MM.1S (cell line): ENCODE data around the gene TPI1.

Experiments
- EZH2 ChIP-seq: fragments of 300-600 bp; sonication (generic); optimal IDR thresholded peaks from 2 replicates; pipeline ENCODE3; 2017; ENCODE audit warnings: low read depth, mild to moderate bottlenecking, antibody characterized with exemption, low read length, mixed read lengths
- TF ChIP-seq, protein P1 (sequence below): fragments of 300-600 bp; sonication (generic); IDR thresholded peaks from 2 replicates; pipeline ENCODE4 v1.5.1; 2016; ENCODE audit warnings: antibody characterized with exemption, low read length, mixed read lengths

DNA sequence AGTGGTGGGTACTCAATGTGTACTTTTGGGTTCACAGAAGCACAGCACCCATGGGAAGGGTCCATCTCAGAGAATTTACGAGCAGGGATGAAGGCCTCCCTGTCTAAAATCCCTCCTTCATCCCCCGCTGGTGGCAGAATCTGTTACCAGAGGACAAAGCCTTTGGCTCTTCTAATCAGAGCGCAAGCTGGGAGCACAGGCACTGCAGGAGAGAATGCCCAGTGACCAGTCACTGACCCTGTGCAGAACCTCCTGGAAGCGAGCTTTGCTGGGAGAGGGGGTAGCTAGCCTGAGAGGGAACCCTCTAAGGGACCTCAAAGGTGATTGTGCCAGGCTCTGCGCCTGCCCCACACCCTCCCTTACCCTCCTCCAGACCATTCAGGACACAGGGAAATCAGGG is 47.2 kb upstream of the TPI1 start:
- TF ChIP-seq, protein P1, sequence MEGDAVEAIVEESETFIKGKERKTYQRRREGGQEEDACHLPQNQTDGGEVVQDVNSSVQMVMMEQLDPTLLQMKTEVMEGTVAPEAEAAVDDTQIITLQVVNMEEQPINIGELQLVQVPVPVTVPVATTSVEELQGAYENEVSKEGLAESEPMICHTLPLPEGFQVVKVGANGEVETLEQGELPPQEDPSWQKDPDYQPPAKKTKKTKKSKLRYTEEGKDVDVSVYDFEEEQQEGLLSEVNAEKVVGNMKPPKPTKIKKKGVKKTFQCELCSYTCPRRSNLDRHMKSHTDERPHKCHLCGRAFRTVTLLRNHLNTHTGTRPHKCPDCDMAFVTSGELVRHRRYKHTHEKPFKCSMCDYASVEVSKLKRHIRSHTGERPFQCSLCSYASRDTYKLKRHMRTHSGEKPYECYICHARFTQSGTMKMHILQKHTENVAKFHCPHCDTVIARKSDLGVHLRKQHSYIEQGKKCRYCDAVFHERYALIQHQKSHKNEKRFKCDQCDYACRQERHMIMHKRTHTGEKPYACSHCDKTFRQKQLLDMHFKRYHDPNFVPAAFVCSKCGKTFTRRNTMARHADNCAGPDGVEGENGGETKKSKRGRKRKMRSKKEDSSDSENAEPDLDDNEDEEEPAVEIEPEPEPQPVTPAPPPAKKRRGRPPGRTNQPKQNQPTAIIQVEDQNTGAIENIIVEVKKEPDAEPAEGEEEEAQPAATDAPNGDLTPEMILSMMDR: no peak
- TF ChIP-seq EZH2: no peak
